Prostate gland (tissue), 2 donors: ENCODE measurements around the gene SLCO4A1. TPM values are rescaled to one million over a fixed set of nuclear protein-coding genes. Genes with fewer than 3 reads are reported as not detected.

Source experiments
- DNase-seq: peaks from one replicate; pipeline ENCODE4 v3.0.0-alpha.2; 2019; ENCODE audit warnings: low spot score
- H3K27ac ChIP-seq, 2 donors: fragments of 200-600 bp; sonication (generic); 2 replicates each; pipeline ENCODE4 v1.5.1; 2017 to 2019
- H3K27me3 ChIP-seq: fragments of 200-600 bp; sonication (generic); replicated peaks from 2 replicates; pipeline ENCODE4 v1.5.1; 2019; ENCODE audit not compliant: insufficient read depth
- H3K36me3 ChIP-seq, 2 donors: fragments of 200-600 bp; sonication (generic); 1 replicate in 1 of 2; 2 replicates in 1 of 2; pipeline versions ENCODE4 v1.5.1 to v1.8.1; 2017 to 2019
- H3K4me1 ChIP-seq: fragments of 200-600 bp; sonication (generic); replicated peaks from 2 replicates; pipeline ENCODE4 v1.5.1; 2019
- H3K4me3 ChIP-seq, 2 donors: fragments of 200-600 bp; sonication (generic); 2 replicates each; pipeline ENCODE4 v1.5.1; 2017 to 2019
- H3K9me3 ChIP-seq: fragments of 200-600 bp; sonication (generic); 2 replicates; pipeline ENCODE4 v1.5.1; 2017
- CTCF ChIP-seq, 4 experiments: fragments of 200-600 bp in 2 of 4; fragments of 450-650 bp in 2 of 4; sonication (generic) in 2 of 4; IDR thresholded peaks; 1 replicate in 3 of 4; 2 replicates in 1 of 4; pipeline ENCODE4 v1.5.1; 2016 to 2019; ENCODE audit warnings: antibody characterized with exemption in 4 of 4, mild to moderate bottlenecking in 2 of 4, moderate library complexity in 2 of 4
- POLR2A ChIP-seq: fragments of 450-650 bp; IDR thresholded peaks from one replicate; pipeline ENCODE4 v1.6.1; 2016; ENCODE audit warnings: antibody characterized with exemption, mild to moderate bottlenecking
- POLR2AphosphoS5 ChIP-seq: sonication (generic); formaldehyde crosslinking; IDR thresholded peaks from one replicate; pipeline ENCODE4 v1.6.1; 2017; ENCODE audit warnings: antibody characterized with exemption
- WGBS: methylation state at CpG from one replicate; pipeline ENCODE4 v1.1.5; 2018; 5-methylcytosine and 5-hydroxymethylcytosine counted together
- intact Hi-C: fragments of 100-400 bp; cut with DNase I; formaldehyde crosslinking; loops from one replicate; pipeline ENCODE4 v1.14.2; 2022
- total RNA-seq, 2 donors: library from RNA; depleted of rRNA; stranded (reverse); fragments of >200 nt; gene quantifications; one replicate each; pipeline ENCODE4 v1.1.0, GENCODE V29; 2016

SLCO4A1 gene
- total RNA-seq, 2 donors from 2014 or later = 4.5 to 12.3 TPM

GRCh38 chr20:62657956-62658355, 15.7 kb downstream of the SLCO4A1 start:
- no peaks in the 10 kb centered on the region for H3K36me3 ChIP-seq
- H3K27ac ChIP-seq = no peak overlapping the region
- no peak for TF ChIP-seq CTCF (IDR thresholded peaks at IDR 0.05)
- TF ChIP-seq POLR2AphosphoS5 = no peak
- TF ChIP-seq POLR2A = no peak
- no peak overlapping the region for H3K4me3 ChIP-seq
- WGBS = 93% methylated on average over 19 of the region's 19 CpGs
- intact Hi-C loops = no loop called here
- no peaks in the 10 kb centered on the region for H3K27me3 ChIP-seq
- H3K9me3 ChIP-seq = no peaks in the 10 kb centered on the region
- no peaks in the 10 kb centered on the region for H3K4me1 ChIP-seq
- DNase-seq = no peak

GRCh38 chr20:62658593-62659178, 16.4 kb downstream of the SLCO4A1 start:
- no peak for DNase-seq
- TF ChIP-seq POLR2AphosphoS5 (no peak), POLR2A (no peak), CTCF (IDR thresholded peaks at IDR 0.05) (no peak)
- Histone ChIP-seq H3K27ac (no peak overlapping the region), H3K27me3 (no peaks in the 10 kb centered on the region), H3K4me3 (no peak overlapping the region), H3K4me1 (no peaks in the 10 kb centered on the region), H3K36me3 (no peaks in the 10 kb centered on the region), H3K9me3 (no peaks in the 10 kb centered on the region)
- intact Hi-C loops = no loop called here
- 87% methylated on average over 25 of the region's 25 CpGs for WGBS

- Histone ChIP-seq H3K4me3 (no peak overlapping the region), H3K36me3 (no peaks in the 10 kb centered on the region), H3K27me3 (no peaks in the 10 kb centered on the region), H3K4me1 (no peaks in the 10 kb centered on the region), H3K9me3 (no peaks in the 10 kb centered on the region), H3K27ac (no peak overlapping the region)
- TF ChIP-seq POLR2A (no peak), CTCF (IDR thresholded peaks at IDR 0.05) (no peak), POLR2AphosphoS5 (no peak)
- DNase-seq = no peak
- 91% methylated on average over 29 of the region's 29 CpGs for WGBS
- intact Hi-C loops = no loop called here
Observed at GRCh38 chr20:62659488-62660239, 17.4 kb downstream of the SLCO4A1 start.

- 90% methylated on average over 12 of the region's 15 CpGs for whole genome bisulfite sequencing
- H3K4me1 ChIP-seq = no peaks in the 10 kb centered on the region
- DNase-seq = no peak
- H3K27ac ChIP-seq = no peak overlapping the region
- no peaks in the 10 kb centered on the region for H3K9me3 ChIP-seq
- no peaks in the 10 kb centered on the region for H3K27me3 ChIP-seq
- no peak overlapping the region for H3K4me3 ChIP-seq
- no peaks in the 10 kb centered on the region for H3K36me3 ChIP-seq
- intact Hi-C loops = no loop called here
- TF ChIP-seq CTCF (IDR thresholded peaks at IDR 0.05) (no peak), POLR2AphosphoS5 (no peak), POLR2A (no peak)
Observed at GRCh38 chr20:62660240-62660615, 17.9 kb downstream of the SLCO4A1 start.

- Histone ChIP-seq H3K9me3 (no peaks in the 10 kb centered on the region), H3K27ac (no peak overlapping the region), H3K27me3 (no peaks in the 10 kb centered on the region), H3K36me3 (no peaks in the 10 kb centered on the region), H3K4me3 (no peak overlapping the region), H3K4me1 (no peaks in the 10 kb centered on the region)
- TF ChIP-seq POLR2AphosphoS5 = no peak
- TF ChIP-seq CTCF (IDR thresholded peaks at IDR 0.05) = no peak
- TF ChIP-seq POLR2A = no peak
- WGBS = 78% methylated on average over 18 of the region's 18 CpGs
- intact Hi-C loops = no loop called here
- no peak for DNase-seq
Observed at GRCh38 chr20:62660768-62661167, 18.5 kb downstream of the SLCO4A1 start.
